ENCODE results near the gene SLCO2A1. TPM values are rescaled to one million over a fixed set of nuclear protein-coding genes. Genes with fewer than 3 reads are reported as not detected.

The SLCO2A1 gene
- total RNA-seq, 4 donors from 2014 or later = 5.4 to 24.9 (median 9.2) TPM

- TF ChIP-seq CTCF (IDR thresholded peaks at IDR 0.05) (no peak), POLR2A (IDR thresholded peaks at IDR 0.05) (no peak)
- no peak overlapping the region for H3K4me3 ChIP-seq (ENCODE audit: low read depth, poor library complexity, severe bottlenecking)
- 82 to 83% methylated on average over 7 of the region's 7 CpGs for WGBS, 2 donors
- intact Hi-C loops (cut with DNase I; ENCODE audit: low total_unique reads) = no loop called here
- peak in 1 of 2 donors; percentile 32 for DNase-seq (ENCODE audit: low spot score in 2 of 2)
Measured at GRCh38 chr3:133984975-133985374, 44.8 kb downstream of the SLCO2A1 start.

GRCh38 chr3:133983576-133984560 lies 45.9 kb downstream of the SLCO2A1 start:
- peak in 1 of 2 donors; percentile 70 for DNase-seq (ENCODE audit: low spot score in 2 of 2)
- WGBS, 2 donors = 83 to 87% methylated on average over 9 of the region's 9 CpGs
- intact Hi-C loops (cut with DNase I; ENCODE audit: low total_unique reads) = no loop called here
- TF ChIP-seq CTCF (IDR thresholded peaks at IDR 0.05) (no peak), POLR2A (IDR thresholded peaks at IDR 0.05) (no peak)
- H3K4me3 ChIP-seq (ENCODE audit: low read depth, poor library complexity, severe bottlenecking) = no peak overlapping the region

- TF ChIP-seq CTCF (IDR thresholded peaks at IDR 0.05) = no peak
- no peak for TF ChIP-seq POLR2A (IDR thresholded peaks at IDR 0.05)
- no peak overlapping the region for H3K4me3 ChIP-seq (ENCODE audit: low read depth, poor library complexity, severe bottlenecking)
- peak in 1 of 2 donors; percentile 26 for DNase-seq (ENCODE audit: low spot score in 2 of 2)
- WGBS, 2 donors = 72 to 76% methylated on average over 7 of the region's 7 CpGs
- intact Hi-C loops (cut with DNase I; ENCODE audit: low total_unique reads) = no loop called here
Measured at GRCh38 chr3:133983126-133983525, 46.6 kb downstream of the SLCO2A1 start.

GRCh38 chr3:133980550-133980949 lies 49.2 kb downstream of the SLCO2A1 start:
- no peak overlapping the region for H3K4me3 ChIP-seq (ENCODE audit: low read depth, poor library complexity, severe bottlenecking)
- TF ChIP-seq CTCF (IDR thresholded peaks at IDR 0.05) = no peak
- TF ChIP-seq POLR2A (IDR thresholded peaks at IDR 0.05) = no peak
- intact Hi-C loops (cut with DNase I; ENCODE audit: low total_unique reads) = no loop called here
- no peak for DNase-seq (ENCODE audit: low spot score in 2 of 2)
- WGBS, 2 donors = 83 to 88% methylated on average over 4 of the region's 4 CpGs

- no peak for DNase-seq (ENCODE audit: low spot score in 2 of 2)
- WGBS, 2 donors = 94 to 100% methylated on average over 2 of the region's 2 CpGs
- intact Hi-C loops (cut with DNase I; ENCODE audit: low total_unique reads) = no loop called here
- TF ChIP-seq CTCF (IDR thresholded peaks at IDR 0.05) (no peak), POLR2A (IDR thresholded peaks at IDR 0.05) (no peak)
- no peak overlapping the region for H3K4me3 ChIP-seq (ENCODE audit: low read depth, poor library complexity, severe bottlenecking)
Measured at GRCh38 chr3:133980035-133980434, 49.7 kb downstream of the SLCO2A1 start.

Measured in lower leg skin (tissue), 4 donors.